ENCODE measurements around the gene NR3C1. TPM values are rescaled to one million over a fixed set of nuclear protein-coding genes. Genes with fewer than 3 reads are reported as not detected.

The NR3C1 gene
- total RNA-seq, 1 donor from 2014 or later: 2.3 TPM

GRCh38 chr5:143395638-143396352, 7.7 kb downstream of the NR3C1 start:
- Mint-ChIP-seq H3K36me3 (ENCODE audit: unreplicated experiment) (no peaks in the 10 kb centered on the region), H3K27ac (ENCODE audit: unreplicated experiment) (no peak overlapping the region), H3K4me3 (ENCODE audit: unreplicated experiment) (no peak overlapping the region), H3K9me3 (ENCODE audit: unreplicated experiment) (no peaks in the 10 kb centered on the region), H3K27me3 (ENCODE audit: unreplicated experiment) (no peaks in the 10 kb centered on the region), H3K4me1 (ENCODE audit: low read depth, unreplicated experiment) (no peaks in the 10 kb centered on the region)
- no peak for TF ChIP-seq CTCF (IDR thresholded peaks at IDR 0.05; ENCODE audit: partially characterized antibody, unreplicated experiment)
- DNase-seq: no peak

GRCh38 chr5:143393524-143393923, 10.0 kb downstream of the NR3C1 start:
- Mint-ChIP-seq H3K4me1 (ENCODE audit: low read depth, unreplicated experiment) (no peaks in the 10 kb centered on the region), H3K4me3 (ENCODE audit: unreplicated experiment) (no peak overlapping the region), H3K9me3 (ENCODE audit: unreplicated experiment) (no peaks in the 10 kb centered on the region), H3K27me3 (ENCODE audit: unreplicated experiment) (no peaks in the 10 kb centered on the region), H3K36me3 (ENCODE audit: unreplicated experiment) (no peaks in the 10 kb centered on the region), H3K27ac (ENCODE audit: unreplicated experiment) (no peak overlapping the region)
- no peak for TF ChIP-seq CTCF (IDR thresholded peaks at IDR 0.05; ENCODE audit: partially characterized antibody, unreplicated experiment)
- DNase-seq: no peak

GRCh38 chr5:143390941-143391340, 12.5 kb downstream of the NR3C1 start:
- Mint-ChIP-seq H3K36me3 (ENCODE audit: unreplicated experiment) (peaks cover 1% of the 10 kb centered on the region), H3K27me3 (ENCODE audit: unreplicated experiment) (no peaks in the 10 kb centered on the region), H3K4me3 (ENCODE audit: unreplicated experiment) (no peak overlapping the region), H3K9me3 (ENCODE audit: unreplicated experiment) (no peaks in the 10 kb centered on the region), H3K4me1 (ENCODE audit: low read depth, unreplicated experiment) (no peaks in the 10 kb centered on the region), H3K27ac (ENCODE audit: unreplicated experiment) (no peak overlapping the region)
- DNase-seq: no peak
- no peak for TF ChIP-seq CTCF (IDR thresholded peaks at IDR 0.05; ENCODE audit: partially characterized antibody, unreplicated experiment)

- no peak overlapping the region for H3K27ac Mint-ChIP-seq (ENCODE audit: unreplicated experiment)
Observed at GRCh38 chr5:143390258-143390657, 13.2 kb downstream of the NR3C1 start.

More at GRCh38 chr5:143390258-143390657, 13.2 kb downstream of the NR3C1 start:
- Mint-ChIP-seq H3K4me3 (ENCODE audit: unreplicated experiment) (no peak overlapping the region), H3K36me3 (ENCODE audit: unreplicated experiment) (peaks cover 8% of the 10 kb centered on the region), H3K4me1 (ENCODE audit: low read depth, unreplicated experiment) (no peaks in the 10 kb centered on the region), H3K9me3 (ENCODE audit: unreplicated experiment) (no peaks in the 10 kb centered on the region), H3K27me3 (ENCODE audit: unreplicated experiment) (peaks cover 5% of the 10 kb centered on the region)
- no peak for TF ChIP-seq CTCF (IDR thresholded peaks at IDR 0.05; ENCODE audit: partially characterized antibody, unreplicated experiment)
- no peak for DNase-seq

All from glutamatergic neuron (in vitro differentiated cells).